Transverse colon (tissue), 4 donors: ENCODE results near the gene RABGAP1L. TPM values are rescaled to one million over a fixed set of nuclear protein-coding genes. Genes with fewer than 3 reads are reported as not detected.

Experiments
- DNase-seq: peaks from one replicate; pipeline ENCODE4 v3.0.0-alpha.2; 2019
- H3K27ac ChIP-seq, 4 donors: fragments of 200-600 bp; sonication (generic); 2 replicates each; pipeline ENCODE4 v1.5.1; 2016 to 2018; ENCODE audit warnings: inconsistent platforms in 4 of 4
- H3K27me3 ChIP-seq: fragments of 200-600 bp; sonication (generic); 2 replicates; pipeline ENCODE4 v1.5.1; 2017; ENCODE audit warnings: inconsistent platforms
- H3K36me3 ChIP-seq, 4 donors: fragments of 200-600 bp; sonication (generic); 2 replicates each; pipeline ENCODE4 v1.5.1; 2017 to 2019; ENCODE audit warnings: inconsistent platforms in 4 of 4
- H3K4me1 ChIP-seq, 4 donors: fragments of 200-600 bp; sonication (generic); 2 replicates each; pipeline ENCODE4 v1.5.1; 2017 to 2020; ENCODE audit warnings: inconsistent platforms in 4 of 4
- H3K4me3 ChIP-seq, 4 donors: fragments of 200-600 bp; sonication (generic); 1 replicate in 1 of 4; 2 replicates in 3 of 4; pipeline versions ENCODE4 v1.5.1 to v1.6.1; 2017 to 2019; ENCODE audit warnings: inconsistent platforms in 4 of 4
- H3K9me3 ChIP-seq, 2 donors: fragments of 200-600 bp; sonication (generic); 2 replicates each; pipeline ENCODE4 v1.5.1; 2017 to 2019; ENCODE audit warnings: inconsistent platforms in 2 of 2
- EP300 ChIP-seq: sonication (generic); formaldehyde crosslinking; IDR thresholded peaks from one replicate; pipeline ENCODE4 v1.6.1; 2017; ENCODE audit warnings: antibody characterized with exemption, low read depth
- POLR2A ChIP-seq: fragments of 450-650 bp; IDR thresholded peaks from one replicate; pipeline ENCODE4 v1.6.1; 2016; ENCODE audit warnings: antibody characterized with exemption, mild to moderate bottlenecking, moderate library complexity
- POLR2AphosphoS5 ChIP-seq, 3 donors: sonication (generic); formaldehyde crosslinking; IDR thresholded peaks; one replicate each; pipeline ENCODE4 v1.6.1; 2016; ENCODE audit warnings: antibody characterized with exemption in 3 of 3
- WGBS, 2 donors: methylation state at CpG; one replicate each; pipeline ENCODE4 v1.1.5; 2018; ENCODE audit warnings: low coverage in 1 of 2; 5-methylcytosine and 5-hydroxymethylcytosine counted together
- in situ Hi-C, 4 donors: fragments of 200-750 bp; cut with MboI; loops; one replicate each; pipeline versions ENCODE4 v1.15.0 to v1.15.1; 2017; ENCODE audit warnings: low sequenced_read_pairs in 3 of 4, low pct_ligation_motif_present in 1 of 4, low pct_unique_long_range_greater_than_20kb in 1 of 4
- intact Hi-C: fragments of 100-400 bp; cut with DNase I; formaldehyde crosslinking; loops from one replicate; pipeline ENCODE4 v1.15.1; 2023; ENCODE audit warnings: low total_unique reads
- total RNA-seq, 4 donors: library from RNA; depleted of rRNA; stranded (reverse); fragments of >200 nt; gene quantifications; one replicate each; pipeline ENCODE4 v1.1.0, GENCODE V29; 2016
- TF ChIP-seq, protein P1 (sequence below), 5 experiments: fragments of 200-600 bp in 3 of 5; fragments of 450-650 bp in 2 of 5; sonication (generic) in 3 of 5; IDR thresholded peaks; 1 replicate in 2 of 5; 2 replicates in 3 of 5; pipeline ENCODE4 v1.5.1; 2016 to 2017; ENCODE audit warnings: antibody characterized with exemption in 5 of 5, inconsistent platforms in 3 of 5, mild to moderate bottlenecking in 2 of 5, moderate library complexity in 1 of 5

RABGAP1L gene
- total RNA-seq, 4 donors from 2014 or later, result 68.9 to 127 (median 99.9) TPM

- H3K36me3 ChIP-seq, result no peaks in the 10 kb centered on the region
- H3K4me1 ChIP-seq, result peaks cover 0 to 11% (median 2%) of the 10 kb centered on the region in 4 donors
- TF ChIP-seq EP300, result no peak
- TF ChIP-seq, protein P1, sequence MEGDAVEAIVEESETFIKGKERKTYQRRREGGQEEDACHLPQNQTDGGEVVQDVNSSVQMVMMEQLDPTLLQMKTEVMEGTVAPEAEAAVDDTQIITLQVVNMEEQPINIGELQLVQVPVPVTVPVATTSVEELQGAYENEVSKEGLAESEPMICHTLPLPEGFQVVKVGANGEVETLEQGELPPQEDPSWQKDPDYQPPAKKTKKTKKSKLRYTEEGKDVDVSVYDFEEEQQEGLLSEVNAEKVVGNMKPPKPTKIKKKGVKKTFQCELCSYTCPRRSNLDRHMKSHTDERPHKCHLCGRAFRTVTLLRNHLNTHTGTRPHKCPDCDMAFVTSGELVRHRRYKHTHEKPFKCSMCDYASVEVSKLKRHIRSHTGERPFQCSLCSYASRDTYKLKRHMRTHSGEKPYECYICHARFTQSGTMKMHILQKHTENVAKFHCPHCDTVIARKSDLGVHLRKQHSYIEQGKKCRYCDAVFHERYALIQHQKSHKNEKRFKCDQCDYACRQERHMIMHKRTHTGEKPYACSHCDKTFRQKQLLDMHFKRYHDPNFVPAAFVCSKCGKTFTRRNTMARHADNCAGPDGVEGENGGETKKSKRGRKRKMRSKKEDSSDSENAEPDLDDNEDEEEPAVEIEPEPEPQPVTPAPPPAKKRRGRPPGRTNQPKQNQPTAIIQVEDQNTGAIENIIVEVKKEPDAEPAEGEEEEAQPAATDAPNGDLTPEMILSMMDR (IDR thresholded peaks at IDR 0.05), result no peak
- no peak for TF ChIP-seq POLR2A
- no peak for TF ChIP-seq POLR2AphosphoS5 (IDR thresholded peaks at IDR 0.05)
- H3K27ac ChIP-seq, result no peak overlapping the region
- no peak overlapping the region for H3K4me3 ChIP-seq
- intact Hi-C loops, result no loop called here
- no peaks in the 10 kb centered on the region for H3K27me3 ChIP-seq
- DNase-seq, result no peak
- no peaks in the 10 kb centered on the region for H3K9me3 ChIP-seq
- in situ Hi-C loops, result loop anchor here in 1 of 4 donors (25.0 kb wide), 1 partner anchor 714 kb away; the partner anchor contains the start of gene CACYBP
Measured at GRCh38 chr1:174273190-174273589, 113.9 kb downstream of the RABGAP1L start.

DNA sequence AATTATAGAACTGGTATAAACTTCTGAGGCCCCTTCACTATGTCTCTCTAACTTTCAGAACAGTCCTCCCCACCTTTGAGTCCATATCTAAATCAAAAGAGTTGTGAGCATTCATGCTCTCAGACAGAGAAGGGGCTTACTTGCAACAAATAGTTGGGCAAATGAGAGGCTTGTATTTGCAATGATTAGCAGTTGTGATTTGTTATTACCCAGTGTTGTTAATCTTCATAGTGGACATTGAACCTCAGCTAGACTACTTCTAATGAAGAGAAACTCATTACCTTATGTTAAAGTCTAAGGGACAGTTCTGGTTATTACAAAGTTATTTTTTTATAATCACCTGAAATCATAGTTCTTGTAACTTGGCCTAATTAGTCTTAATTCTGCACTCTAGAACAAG, 114.5 kb downstream of the RABGAP1L start:
- peaks cover 0 to 11% (median 2%) of the 10 kb centered on the region in 4 donors for H3K4me1 ChIP-seq
- H3K27me3 ChIP-seq, result no peaks in the 10 kb centered on the region
- no peaks in the 10 kb centered on the region for H3K9me3 ChIP-seq
- no peak overlapping the region for H3K4me3 ChIP-seq
- DNase-seq, result no peak
- in situ Hi-C loops, result loop anchor here in 1 of 4 donors (25.0 kb wide), 1 partner anchor 714 kb away; the partner anchor contains the start of gene CACYBP
- intact Hi-C loops, result no loop called here
- TF ChIP-seq POLR2A (no peak), POLR2AphosphoS5 (IDR thresholded peaks at IDR 0.05) (no peak), EP300 (no peak)
- TF ChIP-seq, protein P1 (IDR thresholded peaks at IDR 0.05), result no peak
- H3K36me3 ChIP-seq, result no peaks in the 10 kb centered on the region
- H3K27ac ChIP-seq, result no peak overlapping the region

DNA sequence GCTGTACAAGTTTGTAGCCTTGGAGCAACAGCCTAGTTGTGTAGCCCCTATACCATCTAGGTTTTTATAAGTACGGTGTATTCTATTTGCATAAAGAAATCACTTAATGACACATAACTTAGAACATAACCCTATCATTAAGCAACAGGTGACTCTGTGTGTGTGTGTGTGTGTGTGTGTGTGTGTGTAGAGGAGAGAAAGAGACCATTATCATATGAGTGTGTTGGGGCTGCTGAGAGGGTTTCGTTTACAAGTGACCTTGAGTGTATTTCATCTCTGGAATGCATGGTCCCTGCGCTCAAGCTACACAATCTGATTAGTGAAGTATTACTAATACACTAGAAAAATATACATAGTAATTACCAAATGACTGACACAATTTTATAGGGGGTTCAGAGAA, 115.1 kb downstream of the RABGAP1L start:
- WGBS, 2 donors, result 73 to 87% methylated on average over 3 of the region's 3 CpGs
- Histone ChIP-seq H3K9me3 (no peaks in the 10 kb centered on the region), H3K27me3 (no peaks in the 10 kb centered on the region), H3K4me1 (peaks cover 0 to 11% (median 2%) of the 10 kb centered on the region in 4 donors), H3K27ac (no peak overlapping the region), H3K36me3 (no peaks in the 10 kb centered on the region), H3K4me3 (no peak overlapping the region)
- TF ChIP-seq POLR2A (no peak), POLR2AphosphoS5 (IDR thresholded peaks at IDR 0.05) (no peak), EP300 (no peak)
- TF ChIP-seq, protein P1 (IDR thresholded peaks at IDR 0.05), result no peak
- no peak for DNase-seq
- intact Hi-C loops (no loop called here), in situ Hi-C loops (loop anchor here in 1 of 4 donors (25.0 kb wide), 1 partner anchor 713 kb away; the partner anchor contains the start of gene CACYBP)

GRCh38 chr1:174274884-174275283, 115.6 kb downstream of the RABGAP1L start:
- Histone ChIP-seq H3K36me3 (no peaks in the 10 kb centered on the region), H3K4me3 (no peak overlapping the region), H3K4me1 (peaks cover 0 to 7% (median under 1%) of the 10 kb centered on the region in 4 donors), H3K27me3 (no peaks in the 10 kb centered on the region), H3K27ac (no peak overlapping the region), H3K9me3 (no peaks in the 10 kb centered on the region)
- in situ Hi-C loops, result loop anchor here in 1 of 4 donors (25.0 kb wide), 1 partner anchor 712 kb away; the partner anchor contains the start of gene CACYBP
- DNase-seq, result no peak
- intact Hi-C loops, result no loop called here
- 91 to 100% methylated on average over 2 of the region's 2 CpGs for WGBS, 2 donors
- TF ChIP-seq POLR2AphosphoS5 (IDR thresholded peaks at IDR 0.05), result no peak
- TF ChIP-seq, protein P1 (IDR thresholded peaks at IDR 0.05), result no peak
- no peak for TF ChIP-seq EP300
- TF ChIP-seq POLR2A, result no peak
